Mucosa of stomach (tissue), 1 donor: ENCODE data around the gene MRPS2.

Source experiments
- H3K27me3 ChIP-seq: one replicate; pipeline ENCODE4 v1.7.0; 2013; ENCODE audit warnings: mild to moderate bottlenecking, low read length; ENCODE audit not compliant: control insufficient read depth, insufficient read depth
- H3K36me3 ChIP-seq: one replicate; pipeline ENCODE4 v1.7.0; 2013; ENCODE audit warnings: low read length; ENCODE audit not compliant: control insufficient read depth, insufficient read depth
- H3K4me1 ChIP-seq: one replicate; pipeline ENCODE4 v1.7.0; 2013; ENCODE audit warnings: mild to moderate bottlenecking, low read length; ENCODE audit not compliant: control insufficient read depth, insufficient read depth
- H3K4me3 ChIP-seq: one replicate; pipeline ENCODE4 v1.7.0; 2013; ENCODE audit warnings: low read length
- H3K9ac ChIP-seq: one replicate; pipeline ENCODE4 v1.7.0; 2013; ENCODE audit warnings: mild to moderate bottlenecking, low read length, moderate library complexity
- H3K9me3 ChIP-seq: one replicate; pipeline ENCODE4 v1.7.0; 2013; ENCODE audit warnings: mild to moderate bottlenecking, low read length, moderate library complexity; ENCODE audit not compliant: control insufficient read depth
- donor health status: Pancreatic carcinoma.

The MRPS2 gene

DNA sequence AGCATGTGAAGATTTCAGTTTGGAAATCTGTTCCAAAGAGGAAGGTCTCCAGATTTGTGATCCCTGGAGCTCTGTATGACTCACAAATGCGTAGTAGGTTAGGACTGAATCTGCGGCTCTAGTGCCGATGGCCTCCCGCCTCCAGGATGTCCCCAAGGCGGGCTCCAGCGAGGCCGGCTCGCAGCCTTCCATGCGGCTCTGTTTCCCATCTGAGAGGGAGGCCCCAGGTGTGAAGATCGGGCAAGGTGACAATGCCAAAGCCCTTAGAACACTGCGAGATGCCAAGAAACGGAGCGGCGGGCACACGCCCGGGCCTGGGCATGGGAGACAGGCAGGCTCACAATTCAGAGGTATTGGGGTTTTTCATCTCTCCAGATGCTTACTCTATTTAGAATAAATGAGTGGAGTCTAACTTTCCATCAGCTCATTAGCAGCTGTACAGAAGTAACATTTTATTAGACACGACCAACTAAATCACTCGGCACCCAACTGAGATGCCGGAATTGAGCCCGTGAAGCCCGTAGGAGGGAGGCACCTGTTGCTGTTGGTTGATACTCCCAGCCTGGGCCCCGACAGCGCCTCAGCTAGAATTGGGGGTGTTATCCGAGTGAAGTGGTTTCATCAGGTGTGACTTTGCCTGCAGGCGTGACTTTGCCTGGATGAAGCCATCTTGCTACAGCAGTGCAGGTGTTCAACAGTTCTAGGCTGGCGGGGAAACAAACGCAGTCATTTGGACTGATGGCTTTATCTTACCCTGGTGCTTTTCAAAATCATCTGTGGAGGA is 7.4 kb upstream of the MRPS2 start:
- Histone ChIP-seq H3K9me3 (no peaks in the 10 kb centered on the region), H3K36me3 (no peaks in the 10 kb centered on the region), H3K4me1 (no peaks in the 10 kb centered on the region)

DNA sequence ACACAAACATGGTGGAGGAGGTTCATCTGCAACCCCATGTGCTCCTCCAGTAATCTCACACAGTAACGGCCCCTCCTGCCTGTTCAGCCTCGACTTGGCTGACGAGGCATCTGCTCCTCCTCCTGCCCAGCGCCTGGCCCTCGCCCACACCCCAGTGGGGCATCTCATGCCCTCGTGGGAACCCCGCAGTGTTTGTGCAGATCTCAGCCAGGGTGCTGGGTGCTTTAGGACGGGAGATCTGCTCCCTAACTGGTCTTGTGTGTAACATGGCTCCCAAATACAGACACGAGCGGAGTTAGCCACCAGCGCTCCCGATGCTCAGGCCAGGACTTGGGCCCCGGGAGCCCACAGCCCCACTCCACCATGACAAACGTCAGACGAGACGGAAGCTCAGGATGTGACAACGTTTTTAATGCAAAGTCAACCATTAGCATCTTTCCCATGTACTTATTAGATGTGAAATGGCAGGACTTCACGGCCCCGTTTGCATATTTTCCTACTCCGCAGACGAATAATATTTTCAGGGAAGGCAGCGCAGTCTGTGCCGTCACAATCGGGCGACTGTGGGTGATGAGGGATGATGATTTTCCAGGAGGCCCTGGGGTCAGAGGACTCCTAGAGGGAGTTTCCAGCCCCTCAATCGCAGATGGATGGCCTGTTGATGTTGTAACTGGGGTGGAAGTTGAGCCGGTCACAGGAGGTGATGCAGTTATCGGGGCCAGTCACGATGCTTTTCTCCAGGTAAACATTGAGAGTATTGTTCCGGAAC is 5.5 kb upstream of the MRPS2 start:
- no peaks in the 10 kb centered on the region for H3K36me3 ChIP-seq
- H3K9me3 ChIP-seq: no peaks in the 10 kb centered on the region
- H3K4me3 ChIP-seq: no peak overlapping the region
- H3K9ac ChIP-seq: no peak overlapping the region
- no peaks in the 10 kb centered on the region for H3K27me3 ChIP-seq
- peaks cover 6% of the 10 kb centered on the region for H3K4me1 ChIP-seq

More for the DNA sequence above, 7.4 kb upstream of the MRPS2 start:
- Histone ChIP-seq H3K4me3 (no peak overlapping the region), H3K9ac (no peak overlapping the region), H3K27me3 (no peaks in the 10 kb centered on the region)

GRCh38 chr9:135498381-135499126 is 1.9 kb upstream of the MRPS2 start:
- Histone ChIP-seq H3K9me3 (no peaks in the 10 kb centered on the region), H3K36me3 (no peaks in the 10 kb centered on the region), H3K4me3 (no peak overlapping the region), H3K4me1 (peaks cover 21% of the 10 kb centered on the region), H3K9ac (no peak overlapping the region), H3K27me3 (no peaks in the 10 kb centered on the region)

GRCh38 chr9:135499326-135500070 is 984 bp upstream of the MRPS2 start:
- no peaks in the 10 kb centered on the region for H3K9me3 ChIP-seq
- H3K36me3 ChIP-seq: peaks cover 3% of the 10 kb centered on the region
- H3K9ac ChIP-seq: peak overlapping the region; percentile 58
- peak overlapping the region; percentile 93 for H3K4me3 ChIP-seq
- H3K4me1 ChIP-seq: peaks cover 21% of the 10 kb centered on the region
- H3K27me3 ChIP-seq: no peaks in the 10 kb centered on the region

DNA sequence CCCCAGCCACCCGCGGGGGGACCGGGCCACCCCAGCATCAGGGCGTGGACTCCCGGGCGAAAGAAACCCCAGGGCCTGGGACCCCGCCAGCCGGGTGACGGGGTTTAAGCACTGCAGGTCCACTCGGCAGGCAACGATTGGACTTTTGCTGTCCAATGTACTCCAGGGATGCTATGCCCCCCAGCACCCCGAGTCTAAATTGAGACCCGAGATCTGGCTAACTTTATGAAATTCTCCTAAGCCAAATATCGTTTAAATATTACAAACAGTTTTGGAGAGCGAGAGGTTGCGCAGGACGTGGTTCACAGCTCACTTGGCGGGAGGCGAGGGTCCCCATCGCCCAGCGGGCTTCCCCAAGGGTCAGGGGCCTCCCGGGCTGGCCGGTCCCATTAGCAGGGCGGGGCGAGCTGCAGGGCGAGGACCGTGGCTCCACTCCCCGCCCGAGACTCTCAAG is 384 bp upstream of the MRPS2 start:
- peaks cover 21% of the 10 kb centered on the region for H3K4me1 ChIP-seq
- H3K9me3 ChIP-seq: no peaks in the 10 kb centered on the region
- H3K27me3 ChIP-seq: no peaks in the 10 kb centered on the region
- peak overlapping the region; percentile 58 for H3K9ac ChIP-seq
- H3K36me3 ChIP-seq: peaks cover 3% of the 10 kb centered on the region
- H3K4me3 ChIP-seq: peak overlapping the region; percentile 93

- Histone ChIP-seq H3K4me3 (peak overlapping the region; percentile 93), H3K9ac (peak overlapping the region; percentile 58), H3K9me3 (no peaks in the 10 kb centered on the region), H3K4me1 (peaks cover 21% of the 10 kb centered on the region), H3K36me3 (peaks cover 3% of the 10 kb centered on the region), H3K27me3 (no peaks in the 10 kb centered on the region)
Measured at GRCh38 chr9:135501261-135502167, 1.0 kb downstream of the MRPS2 start.

GRCh38 chr9:135502168-135502872 is 1.8 kb downstream of the MRPS2 start:
- Histone ChIP-seq H3K9ac (peak overlapping the region; percentile 58), H3K4me1 (peaks cover 21% of the 10 kb centered on the region), H3K4me3 (no peak overlapping the region), H3K36me3 (peaks cover 3% of the 10 kb centered on the region), H3K27me3 (no peaks in the 10 kb centered on the region), H3K9me3 (no peaks in the 10 kb centered on the region)

DNA sequence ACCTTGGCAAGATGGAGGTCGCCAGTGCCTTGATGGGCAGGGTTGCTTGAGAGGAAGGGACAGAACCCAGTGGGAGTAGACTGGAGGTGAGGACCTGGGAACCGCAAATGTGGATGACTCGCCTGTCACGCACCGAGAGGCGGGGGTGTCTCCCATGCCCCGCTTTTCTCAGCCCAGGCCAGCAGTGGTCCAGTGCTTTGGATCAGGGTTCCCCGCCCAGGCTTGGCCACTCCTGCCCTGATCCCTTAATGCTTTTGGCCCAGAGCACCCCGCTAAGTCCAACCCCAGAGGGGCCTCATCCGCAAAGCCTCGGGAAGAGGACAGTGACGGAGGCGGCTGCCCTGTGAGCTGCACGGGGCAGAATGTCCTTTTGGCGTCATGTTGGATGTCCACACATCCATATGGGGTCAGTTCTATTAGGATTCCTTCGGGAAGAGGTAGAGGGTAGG is 2.4 kb downstream of the MRPS2 start:
- Histone ChIP-seq H3K4me1 (peaks cover 21% of the 10 kb centered on the region), H3K36me3 (peaks cover 3% of the 10 kb centered on the region), H3K27me3 (no peaks in the 10 kb centered on the region), H3K9ac (no peak overlapping the region), H3K9me3 (no peaks in the 10 kb centered on the region), H3K4me3 (no peak overlapping the region)

DNA sequence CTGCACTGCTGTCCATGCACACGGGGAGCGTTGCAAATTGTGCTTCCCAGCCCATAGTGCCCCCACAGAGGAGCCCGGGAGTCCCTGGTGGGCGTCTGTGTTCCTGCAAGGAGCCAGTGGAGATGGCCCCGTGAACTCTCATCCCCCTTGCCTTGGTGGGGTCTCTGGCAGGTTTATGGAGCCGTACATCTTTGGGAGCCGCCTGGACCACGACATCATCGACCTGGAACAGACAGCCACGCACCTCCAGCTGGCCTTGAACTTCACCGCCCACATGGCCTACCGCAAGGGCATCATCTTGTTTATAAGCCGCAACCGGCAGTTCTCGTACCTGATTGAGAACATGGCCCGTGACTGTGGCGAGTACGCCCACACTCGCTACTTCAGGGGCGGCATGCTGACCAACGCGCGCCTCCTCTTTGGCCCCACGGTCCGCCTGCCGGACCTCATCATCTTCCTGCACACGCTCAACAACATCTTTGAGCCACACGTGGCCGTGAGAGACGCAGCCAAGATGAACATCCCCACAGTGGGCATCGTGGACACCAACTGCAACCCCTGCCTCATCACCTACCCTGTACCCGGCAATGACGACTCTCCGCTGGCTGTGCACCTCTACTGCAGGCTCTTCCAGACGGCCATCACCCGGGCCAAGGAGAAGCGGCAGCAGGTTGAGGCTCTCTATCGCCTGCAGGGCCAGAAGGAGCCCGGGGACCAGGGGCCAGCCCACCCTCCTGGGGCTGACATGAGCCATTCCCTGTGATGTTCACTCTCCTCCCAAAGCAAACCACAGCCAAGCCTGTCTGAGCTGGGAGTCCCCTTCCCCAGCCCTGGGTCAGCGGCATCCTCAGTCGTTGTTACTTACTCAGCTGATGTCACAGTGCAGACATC is 3.1 kb downstream of the MRPS2 start:
- H3K4me1 ChIP-seq: peaks cover 21% of the 10 kb centered on the region
- no peaks in the 10 kb centered on the region for H3K27me3 ChIP-seq
- H3K4me3 ChIP-seq: no peak overlapping the region
- peaks cover 3% of the 10 kb centered on the region for H3K36me3 ChIP-seq
- H3K9ac ChIP-seq: no peak overlapping the region
- no peaks in the 10 kb centered on the region for H3K9me3 ChIP-seq
